Spleen (tissue), 11 donors: ENCODE data around the gene SFT2D1. TPM values are rescaled to one million over a fixed set of nuclear protein-coding genes. Genes with fewer than 3 reads are reported as not detected.
A peak's percentile ranks its signal among the peaks of the same experiment; 100 is the strongest.

Source experiments
- DNase-seq: peaks from one replicate; pipeline ENCODE4 v3.0.0-alpha.2; 2020
- H3K27ac ChIP-seq, 8 donors: fragments of 200-600 bp; sonication (generic) in 7 of 8; 1 replicate in 4 of 8; 2 replicates in 4 of 8; pipeline versions ENCODE4 v1.5.0 to v1.8.0; 2016 to 2021; ENCODE audit warnings: inconsistent platforms in 4 of 8, mild to moderate bottlenecking in 4 of 8, moderate library complexity in 1 of 8
- H3K27me3 ChIP-seq, 7 donors: fragments of 200-600 bp; sonication (generic) in 6 of 7; replicated peaks in 1 of 7; 1 replicate in 4 of 7; 2 replicates in 3 of 7; pipeline versions ENCODE4 v1.5.0 to v1.8.0; 2016 to 2021; ENCODE audit warnings: inconsistent platforms in 3 of 7, mild to moderate bottlenecking in 1 of 7
- H3K36me3 ChIP-seq, 6 donors: fragments of 200-600 bp; sonication (generic) in 5 of 6; 1 replicate in 4 of 6; 2 replicates in 2 of 6; pipeline versions ENCODE4 v1.5.0 to v1.8.0; 2016 to 2021; ENCODE audit warnings: inconsistent platforms in 2 of 6
- H3K4me1 ChIP-seq, 6 donors: fragments of 200-600 bp; sonication (generic) in 5 of 6; 1 replicate in 3 of 6; 2 replicates in 3 of 6; pipeline versions ENCODE4 v1.5.0 to v1.8.0; 2016 to 2021; ENCODE audit warnings: inconsistent platforms in 3 of 6
- H3K4me3 ChIP-seq, 8 donors: fragments of 200-600 bp; sonication (generic) in 7 of 8; 1 replicate in 4 of 8; 2 replicates in 4 of 8; pipeline versions ENCODE4 v1.5.0 to v1.8.0; 2016 to 2021; ENCODE audit warnings: inconsistent platforms in 4 of 8, mild to moderate bottlenecking in 4 of 8, moderate library complexity in 2 of 8
- H3K9me3 ChIP-seq, 8 donors: fragments of 200-600 bp; sonication (generic) in 7 of 8; 1 replicate in 4 of 8; 2 replicates in 4 of 8; pipeline versions ENCODE4 v1.5.0 to v1.8.0; 2016 to 2021; ENCODE audit warnings: inconsistent platforms in 4 of 8
- CTCF ChIP-seq, 11 experiments: fragments of 200-600 bp in 7 of 11; fragments of 450-650 bp in 4 of 11; sonication (generic) in 4 of 11; IDR thresholded peaks in 8 of 11; conservative IDR thresholded peaks in 3 of 11; 1 replicate in 7 of 11; 2 replicates in 4 of 11; pipeline versions ENCODE4 v1.4.0 to v1.8.0; 2016 to 2021; ENCODE audit warnings: antibody characterized with exemption in 11 of 11, inconsistent platforms in 4 of 11, mild to moderate bottlenecking in 1 of 11
- POLR2A ChIP-seq, 3 donors: fragments of 450-650 bp; IDR thresholded peaks; one replicate each; pipeline ENCODE4 v1.5.1; 2017; ENCODE audit warnings: antibody characterized with exemption in 3 of 3, mild to moderate bottlenecking in 1 of 3
- POLR2AphosphoS5 ChIP-seq, 3 donors: sonication (generic); formaldehyde crosslinking; IDR thresholded peaks; one replicate each; pipeline ENCODE4 v1.5.1; 2017; ENCODE audit warnings: antibody characterized with exemption in 3 of 3
- WGBS, 5 donors: extraction: QIAGEN DNeasy Blood & Tissue Kit in 3 of 5; methylation state at CpG; one replicate each; pipeline versions ENCODE4 v1.1.5 to v1.1.7; 2013 to 2018; 5-methylcytosine and 5-hydroxymethylcytosine counted together
- intact Hi-C: fragments of 100-400 bp; cut with DNase I; formaldehyde crosslinking; loops from one replicate; pipeline ENCODE4 v1.15.0; 2023; ENCODE audit warnings: low total_unique reads
- polyA plus RNA-seq, 3 donors: library from polyadenylated mRNA; stranded (reverse); fragments of 200-250 nt; gene quantifications; one replicate each; pipeline ENCODE4 v1.2.1, GENCODE V29; 2013
- total RNA-seq, 7 donors: library from RNA; depleted of rRNA in 3 of 7; stranded (reverse); fragments of >200 nt in 3 of 7; fragmentation: NEBNext Ultra II Directional in 4 of 7; extraction: Animal tissue kit (Norgen Biotek cat#: 25700) in 4 of 7; gene quantifications; one replicate each; pipeline versions ENCODE4 v1.1.0 to v1.2.1, GENCODE V29; 2016 to 2021
- donor health status: healthy with polysubstance abuse.
- donor health status: DM: no; HTN: no; CAD: no; lungs with moderate emphysema.
- donor health status: DM: no; HTN: no; CAD: no.
- donor health status: Bipolar disorder and iron deficiency.
- donor health status: healthy.
- donor health status: DM: no; HTN: no; CAD: no.
- donor health status: DM: yes; HTN: yes; CAD: no.

Gene SFT2D1
- total and polyA plus RNA-seq, 10 donors, result 46.0 to 71.0 (median 55.5) TPM

- peaks cover 4 to 41% (median 18%) of the 10 kb centered on the region in 6 donors for H3K4me1 ChIP-seq
- peak overlapping the region; percentile 50 to 96 (median 90) for H3K27ac ChIP-seq
- no peak for DNase-seq
- intact Hi-C loops, result no loop called here
- H3K4me3 ChIP-seq, result peak overlapping the region; percentile 72 to 99 (median 92)
- 25 to 32% (median 28%) methylated on average over 6 of the region's 6 CpGs for WGBS, 5 donors
- H3K36me3 ChIP-seq, result no peaks in the 10 kb centered on the region
- H3K27me3 ChIP-seq, result no peaks in the 10 kb centered on the region
- no peaks in the 10 kb centered on the region for H3K9me3 ChIP-seq
- TF ChIP-seq CTCF (IDR thresholded peaks at IDR 0.05 in 8 of 11, conservative IDR thresholded peaks at IDR 0.05 in 3 of 11) (no peak), POLR2A (IDR thresholded peaks at IDR 0.05) (no peak), POLR2AphosphoS5 (IDR thresholded peaks at IDR 0.05) (no peak)
Measured at GRCh38 chr6:166381381-166381732, 39.0 kb upstream of the SFT2D1 start.

GRCh38 chr6:166379800-166380199 is 37.5 kb upstream of the SFT2D1 start:
- H3K4me1 ChIP-seq, result peaks cover 4 to 41% (median 18%) of the 10 kb centered on the region in 6 donors
- no peaks in the 10 kb centered on the region for H3K9me3 ChIP-seq
- no peaks in the 10 kb centered on the region for H3K27me3 ChIP-seq
- intact Hi-C loops, result no loop called here
- H3K27ac ChIP-seq, result peak overlapping the region in 1 of 8 donors; percentile 30
- H3K36me3 ChIP-seq, result no peaks in the 10 kb centered on the region
- WGBS, 5 donors, result 79 to 90% (median 84%) methylated on average over 4 of the region's 4 CpGs
- DNase-seq, result no peak
- TF ChIP-seq CTCF (IDR thresholded peaks at IDR 0.05 in 8 of 11, conservative IDR thresholded peaks at IDR 0.05 in 3 of 11) (no peak), POLR2AphosphoS5 (IDR thresholded peaks at IDR 0.05) (no peak), POLR2A (IDR thresholded peaks at IDR 0.05) (no peak)
- no peak overlapping the region for H3K4me3 ChIP-seq

GRCh38 chr6:166379103-166379586 is 36.8 kb upstream of the SFT2D1 start:
- Histone ChIP-seq H3K9me3 (no peaks in the 10 kb centered on the region), H3K27ac (no peak overlapping the region), H3K27me3 (no peaks in the 10 kb centered on the region), H3K36me3 (no peaks in the 10 kb centered on the region), H3K4me1 (peaks cover 2 to 37% (median 15%) of the 10 kb centered on the region in 6 donors), H3K4me3 (no peak overlapping the region)
- no peak for TF ChIP-seq POLR2AphosphoS5 (IDR thresholded peaks at IDR 0.05)
- no peak for TF ChIP-seq POLR2A (IDR thresholded peaks at IDR 0.05)
- no peak for TF ChIP-seq CTCF (IDR thresholded peaks at IDR 0.05 in 8 of 11, conservative IDR thresholded peaks at IDR 0.05 in 3 of 11)
- DNase-seq, result no peak
- 86 to 97% (median 96%) methylated on average over 1 of the region's 1 CpG for WGBS, 5 donors
- intact Hi-C loops, result no loop called here

- H3K36me3 ChIP-seq, result no peaks in the 10 kb centered on the region
- intact Hi-C loops, result no loop called here
- DNase-seq, result no peak
- H3K27ac ChIP-seq, result no peak overlapping the region
- no peak overlapping the region for H3K4me3 ChIP-seq
- no peaks in the 10 kb centered on the region for H3K27me3 ChIP-seq
- 49 to 76% (median 62%) methylated on average over 2 of the region's 2 CpGs for WGBS, 5 donors
- peaks cover 0 to 30% (median 8%) of the 10 kb centered on the region in 6 donors for H3K4me1 ChIP-seq
- TF ChIP-seq CTCF (IDR thresholded peaks at IDR 0.05 in 8 of 11, conservative IDR thresholded peaks at IDR 0.05 in 3 of 11), result no peak
- TF ChIP-seq POLR2AphosphoS5 (IDR thresholded peaks at IDR 0.05), result no peak
- TF ChIP-seq POLR2A (IDR thresholded peaks at IDR 0.05), result no peak
- no peaks in the 10 kb centered on the region for H3K9me3 ChIP-seq
Measured at GRCh38 chr6:166377721-166378120, 35.4 kb upstream of the SFT2D1 start.
